SH-SY5Y (cell line): ENCODE data around the gene DUT.

Source experiments
- GATA2 ChIP-seq: IDR thresholded peaks from 2 replicates; pipeline ENCODE4 v1.6.1; 2011; ENCODE audit warnings: mild to moderate bottlenecking, low read depth, low read length
- GATA3 ChIP-seq: IDR thresholded peaks from 2 replicates; pipeline ENCODE4 v1.6.1; 2011; ENCODE audit warnings: low read depth, mild to moderate bottlenecking, low read length, moderate library complexity

Gene DUT

DNA sequence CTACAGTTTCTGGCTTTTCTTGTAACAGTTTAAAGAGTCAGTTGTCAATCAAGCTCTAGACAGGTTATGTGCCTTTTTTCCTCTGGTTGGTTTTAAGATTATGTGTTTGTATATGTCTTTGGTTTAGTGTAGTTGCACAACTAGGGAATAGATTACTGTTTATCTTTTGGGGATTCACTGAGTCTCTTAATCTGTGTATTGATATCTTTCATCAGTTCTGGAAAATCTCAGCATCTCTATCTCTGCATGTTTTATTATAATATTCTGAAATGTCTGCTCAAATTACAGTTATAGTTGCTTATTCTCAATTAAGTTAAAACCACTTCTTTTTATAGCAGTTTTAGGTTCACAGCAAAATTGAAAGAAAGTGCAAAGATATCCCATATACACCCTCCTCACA is 14.3 kb downstream of the DUT start:
- TF ChIP-seq GATA2, result no peak
- TF ChIP-seq GATA3, result no peak

- TF ChIP-seq GATA2, result no peak
- TF ChIP-seq GATA3, result no peak
These were observed 21.3 kb downstream of the DUT start for GRCh38 chr15:48352474-48353072.

GRCh38 chr15:48354694-48355303 is 23.6 kb downstream of the DUT start:
- TF ChIP-seq GATA3 (no peak), GATA2 (no peak)

- TF ChIP-seq GATA2 (no peak), GATA3 (no peak)
These were observed 24.1 kb downstream of the DUT start for GRCh38 chr15:48355377-48355776.

- TF ChIP-seq GATA2 (no peak), GATA3 (no peak)
These were observed 27.3 kb downstream of the DUT start for GRCh38 chr15:48358229-48359152.

DNA sequence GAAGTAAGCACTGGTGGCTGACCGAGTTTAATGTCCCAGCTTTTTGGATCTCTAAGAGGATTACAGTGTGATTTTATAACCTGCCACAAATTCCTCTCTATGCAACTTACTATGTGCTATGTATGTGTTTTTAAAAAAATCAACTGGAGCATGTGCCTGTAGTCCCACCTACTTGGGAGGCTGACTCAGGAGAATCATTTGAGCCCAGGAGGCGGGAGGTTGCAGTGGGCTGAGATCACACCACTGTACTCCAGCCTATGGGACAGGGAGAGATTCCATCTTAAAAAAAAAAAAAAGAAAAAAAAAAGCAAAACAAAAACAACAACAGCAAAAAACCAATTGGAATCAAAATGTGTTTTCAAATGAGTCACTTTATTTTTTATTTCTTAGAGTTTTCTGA is 29.6 kb downstream of the DUT start:
- TF ChIP-seq GATA2 (no peak), GATA3 (no peak)

- TF ChIP-seq GATA3 (no peak), GATA2 (no peak)
These were observed 30.5 kb downstream of the DUT start for GRCh38 chr15:48361685-48362084.

DNA sequence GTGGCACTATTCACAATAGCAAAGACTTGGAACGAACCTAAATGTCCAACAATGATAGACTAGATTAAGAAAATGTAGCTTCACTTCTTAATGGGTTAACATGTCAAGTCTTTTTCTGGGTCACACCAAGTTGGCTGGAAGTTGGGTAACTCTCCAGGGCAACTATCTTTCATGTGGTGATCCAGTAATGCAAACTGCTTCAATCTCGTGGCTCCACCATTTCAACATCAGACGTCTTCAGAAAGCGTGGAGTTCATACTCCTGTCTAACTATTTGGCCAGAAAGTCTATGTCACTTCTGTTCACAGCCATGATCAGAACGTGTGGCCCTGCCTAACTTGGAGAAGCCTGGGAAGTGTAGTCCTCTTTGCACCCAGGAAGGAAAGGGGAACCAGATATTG is 32.2 kb downstream of the DUT start:
- no peak for TF ChIP-seq GATA2
- TF ChIP-seq GATA3, result no peak

GRCh38 chr15:48365575-48365974 is 34.3 kb downstream of the DUT start:
- TF ChIP-seq GATA2, result no peak
- no peak for TF ChIP-seq GATA3

DNA sequence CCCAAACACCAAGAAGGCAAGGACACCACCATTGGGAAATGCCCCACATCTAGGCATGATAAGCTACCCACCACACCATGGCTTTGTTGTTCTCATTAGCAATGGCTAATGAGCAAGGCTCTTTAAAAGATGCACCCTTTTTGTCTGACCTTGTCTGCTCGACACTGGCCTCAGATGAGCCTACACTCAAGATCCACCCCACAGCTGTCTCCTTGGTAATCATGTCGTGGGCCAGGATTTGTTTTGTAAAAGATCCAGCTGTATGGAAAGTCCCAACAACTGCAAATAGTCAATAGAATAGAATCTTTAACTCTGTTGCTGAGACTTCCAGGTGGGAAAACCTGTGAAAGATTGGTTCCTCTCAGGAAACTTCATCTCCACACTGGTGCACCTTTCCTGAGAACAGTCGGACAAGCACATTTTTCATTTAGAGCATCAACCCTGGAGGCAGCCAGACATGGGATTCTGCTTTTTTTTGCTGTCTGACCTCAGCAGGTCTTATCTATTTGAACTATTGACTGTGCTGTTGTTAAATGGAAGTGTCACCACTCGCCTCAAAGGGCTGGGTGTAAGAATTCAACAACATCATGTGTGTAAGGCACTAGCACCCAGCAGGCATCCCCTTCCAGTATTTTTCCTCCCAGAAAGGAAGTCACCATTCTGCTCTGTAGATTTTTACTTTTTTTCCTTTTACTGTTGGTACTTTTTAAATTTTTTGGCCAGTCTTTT is 35.5 kb downstream of the DUT start:
- TF ChIP-seq GATA3, result no peak
- TF ChIP-seq GATA2, result no peak

GRCh38 chr15:48367483-48367882 is 36.3 kb downstream of the DUT start:
- TF ChIP-seq GATA3 (no peak), GATA2 (no peak)

GRCh38 chr15:48370460-48370859 is 39.2 kb downstream of the DUT start:
- TF ChIP-seq GATA3, result no peak
- no peak for TF ChIP-seq GATA2

DNA sequence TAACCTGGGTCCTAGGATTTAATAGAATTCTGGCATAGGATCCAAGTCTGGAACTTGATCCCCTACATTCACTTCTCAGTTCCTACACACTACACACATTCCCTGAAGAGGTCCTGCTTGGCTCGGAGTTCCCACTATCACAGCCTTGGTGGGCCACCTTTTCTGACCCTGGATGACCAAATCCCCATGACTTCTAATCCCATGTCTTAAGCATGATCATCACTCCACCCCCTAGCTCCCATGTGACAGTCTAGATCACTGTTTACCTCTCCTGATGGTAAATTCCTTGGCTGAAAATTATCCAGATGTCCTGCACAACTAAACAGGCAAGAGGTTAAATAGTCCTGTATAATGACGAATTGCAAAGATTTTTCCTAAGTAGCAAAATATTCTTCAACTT is 40.3 kb downstream of the DUT start:
- TF ChIP-seq GATA2 (no peak), GATA3 (no peak)

DNA sequence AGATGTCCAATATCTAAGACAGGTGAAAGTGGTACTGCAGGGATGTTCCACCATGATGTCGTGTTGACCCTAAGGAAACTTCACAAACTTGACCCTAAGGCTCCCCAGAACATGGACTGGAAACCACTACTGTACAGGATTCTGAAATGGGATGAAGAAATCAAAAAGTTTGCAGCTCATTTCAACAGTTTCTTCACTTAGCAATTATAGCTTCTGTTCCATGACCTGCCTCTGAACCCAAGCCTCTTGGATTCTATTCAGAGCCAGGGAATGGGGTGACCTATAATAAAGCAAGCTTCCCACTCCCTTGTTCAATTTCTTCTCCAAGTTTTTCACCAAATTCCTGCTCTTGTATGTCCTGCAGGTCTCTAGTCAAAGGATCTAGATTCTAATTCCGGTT is 40.7 kb downstream of the DUT start:
- TF ChIP-seq GATA3 (no peak), GATA2 (no peak)
